Esophagus squamous epithelium (tissue), 4 donors: ENCODE results near the gene KLF15.

ENCODE experiments used
- POLR2A ChIP-seq, 4 donors: fragments of 450-650 bp; IDR thresholded peaks; one replicate each; pipeline ENCODE4 v1.6.1; 2017; ENCODE audit warnings: antibody characterized with exemption in 4 of 4, mild to moderate bottlenecking in 4 of 4, moderate library complexity in 3 of 4
- TF ChIP-seq, protein P1 (sequence below), 6 experiments: fragments of 450-650 bp in 4 of 6; fragments of 200-600 bp in 2 of 6; sonication (generic) in 2 of 6; IDR thresholded peaks; one replicate each; pipeline ENCODE4 v1.5.1; 2016 to 2019; ENCODE audit warnings: antibody characterized with exemption in 6 of 6, mild to moderate bottlenecking in 4 of 6, moderate library complexity in 4 of 6

DNA sequence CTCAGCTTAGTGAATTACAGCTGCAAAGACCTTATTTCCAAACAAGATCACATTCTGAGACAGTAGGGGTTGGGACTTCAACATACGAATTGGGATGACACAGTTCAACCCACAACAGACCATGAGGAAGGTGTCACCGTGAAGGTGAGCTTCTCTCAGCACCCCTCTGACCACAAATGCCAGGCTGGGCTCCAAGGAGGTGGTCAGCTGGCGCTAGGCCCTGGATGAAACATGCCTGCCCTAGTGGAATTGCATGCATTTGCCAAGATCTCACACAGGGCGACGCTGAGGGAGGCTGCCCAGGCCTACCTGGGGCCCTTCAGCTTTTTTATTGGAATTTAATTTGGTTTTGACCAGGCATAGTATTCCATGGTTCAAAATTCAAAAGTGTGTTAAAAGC lies 39.3 kb upstream of the KLF15 start:
- TF ChIP-seq, protein P1, sequence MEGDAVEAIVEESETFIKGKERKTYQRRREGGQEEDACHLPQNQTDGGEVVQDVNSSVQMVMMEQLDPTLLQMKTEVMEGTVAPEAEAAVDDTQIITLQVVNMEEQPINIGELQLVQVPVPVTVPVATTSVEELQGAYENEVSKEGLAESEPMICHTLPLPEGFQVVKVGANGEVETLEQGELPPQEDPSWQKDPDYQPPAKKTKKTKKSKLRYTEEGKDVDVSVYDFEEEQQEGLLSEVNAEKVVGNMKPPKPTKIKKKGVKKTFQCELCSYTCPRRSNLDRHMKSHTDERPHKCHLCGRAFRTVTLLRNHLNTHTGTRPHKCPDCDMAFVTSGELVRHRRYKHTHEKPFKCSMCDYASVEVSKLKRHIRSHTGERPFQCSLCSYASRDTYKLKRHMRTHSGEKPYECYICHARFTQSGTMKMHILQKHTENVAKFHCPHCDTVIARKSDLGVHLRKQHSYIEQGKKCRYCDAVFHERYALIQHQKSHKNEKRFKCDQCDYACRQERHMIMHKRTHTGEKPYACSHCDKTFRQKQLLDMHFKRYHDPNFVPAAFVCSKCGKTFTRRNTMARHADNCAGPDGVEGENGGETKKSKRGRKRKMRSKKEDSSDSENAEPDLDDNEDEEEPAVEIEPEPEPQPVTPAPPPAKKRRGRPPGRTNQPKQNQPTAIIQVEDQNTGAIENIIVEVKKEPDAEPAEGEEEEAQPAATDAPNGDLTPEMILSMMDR (IDR thresholded peaks at IDR 0.05): no peak
- no peak for TF ChIP-seq POLR2A (IDR thresholded peaks at IDR 0.05)
